HCT116 (cell line): ENCODE measurements around the gene ADAMTS6. TPM values are rescaled to one million over a fixed set of nuclear protein-coding genes. Genes with fewer than 3 reads are reported as not detected.

ENCODE experiments used
- ATAC-seq: fragments of 200-7000 bp; cut with Tn5 transposase; 2 replicates; pipeline ENCODE4 v1.9.1; 2020; ENCODE audit warnings: mild to moderate bottlenecking, moderate library complexity
- BruUV-seq: library from RNA; stranded (reverse); fragments of 400-500 nt; replicated peaks from 2 replicates; lab custom pipeline; 2021; lab: Mats Ljungman, UMichigan
- CTCF ChIA-PET: fragments of 300-600 bp; sonication (Branson Sonifier 250); formaldehyde crosslinking; loops from one replicate; lab custom pipeline; 2021; ENCODE audit warnings: antibody characterized with exemption; lab: Charles Lee
- POLR2A ChIA-PET: fragments of 300-600, 350-600 bp; sonication (Branson Sonifier 250); formaldehyde crosslinking; loops from one replicate; lab custom pipeline; 2021; ENCODE audit warnings: antibody characterized with exemption; lab: Charles Lee
- RAD21 ChIA-PET, 2 experiments: fragments of 300-600 bp; sonication (Branson Sonifier 250); formaldehyde crosslinking; loops; one replicate each; lab custom pipeline; 2023; ENCODE audit warnings: low total read pairs in 2 of 2; ENCODE audit not compliant: uncharacterized antibody in 2 of 2, unreplicated experiment in 2 of 2, low non-redundant PET in 1 of 2; lab: Charles Lee
- DNase-seq: peaks from one replicate; pipeline ENCODE4 v3.0.0-alpha.2; 2010; ENCODE audit warnings: low read depth, low spot score
- H2AFZ ChIP-seq: fragments of 200-600 bp; shearing (Covaris generic), sonication (generic); 2 replicates; pipeline ENCODE4 v1.6.1; 2017; ENCODE audit warnings: low read depth, mixed run types, mixed read lengths, antibody characterized with exemption, low read length; ENCODE audit not compliant: poor library complexity, severe bottlenecking
- H3K27ac ChIP-seq: 2 replicates; pipeline ENCODE4 v1.5.1; 2012; ENCODE audit warnings: low read depth, low read length
- H3K27me3 ChIP-seq: fragments of 200-600 bp; sonication (generic); 2 replicates; pipeline ENCODE4 v1.6.1; 2016; ENCODE audit warnings: mixed run types, low read length, mixed read lengths; ENCODE audit not compliant: insufficient read depth
- H3K36me3 ChIP-seq, 2 experiments: fragments of 200-500 bp in 1 of 2; fragments of 200-600 bp in 1 of 2; sonication (Bioruptor generic) in 1 of 2; sonication (generic) in 1 of 2; 2 replicates each; pipeline versions ENCODE4 v1.5.1 to v1.6.1; 2014 to 2016; ENCODE audit warnings: low read length in 2 of 2, inconsistent platforms in 1 of 2, mixed read lengths in 1 of 2, mixed run types in 1 of 2; ENCODE audit not compliant: insufficient read depth in 2 of 2, control insufficient read depth in 1 of 2
- H3K4me1 ChIP-seq, 2 experiments: fragments of 200-600 bp in 1 of 2; sonication (generic) in 1 of 2; 2 replicates each; pipeline versions ENCODE4 v1.5.1 to v1.6.1; 2012 to 2017; ENCODE audit warnings: low read length in 2 of 2, inconsistent platforms in 1 of 2, mild to moderate bottlenecking in 1 of 2, mixed read lengths in 1 of 2, mixed run types in 1 of 2, moderate library complexity in 1 of 2; ENCODE audit not compliant: insufficient read depth in 2 of 2, control insufficient read depth in 1 of 2
- H3K4me2 ChIP-seq: fragments of 200-600 bp; sonication (generic); 2 replicates; pipeline ENCODE4 v1.6.1; 2017; ENCODE audit warnings: mixed run types, low read length, mixed read lengths
- H3K4me3 ChIP-seq, 2 experiments: fragments of 200-600 bp in 1 of 2; sonication (generic) in 1 of 2; replicated peaks in 1 of 2; 2 replicates each; pipeline ENCODE4 v1.5.1; 2011 to 2016; ENCODE audit warnings: low read length in 2 of 2, control low read depth in 1 of 2, low read depth in 1 of 2, mild to moderate bottlenecking in 1 of 2, mixed read lengths in 1 of 2, mixed run types in 1 of 2
- H3K79me2 ChIP-seq: fragments of 200-600 bp; sonication (generic); 2 replicates; pipeline ENCODE4 v1.6.1; 2017; ENCODE audit warnings: mild to moderate bottlenecking, mixed run types, low read length, moderate library complexity, mixed read lengths; ENCODE audit not compliant: insufficient read depth
- H3K9ac ChIP-seq: fragments of 200-600 bp; sonication (generic); 2 replicates; pipeline ENCODE4 v1.6.1; 2016; ENCODE audit warnings: low read length, mixed read lengths
- H3K9me2 ChIP-seq: fragments of 200-600 bp; sonication (generic), shearing (Covaris generic); 2 replicates; pipeline ENCODE4 v1.6.1; 2017; ENCODE audit warnings: mixed run types, mild to moderate bottlenecking, moderate library complexity; ENCODE audit not compliant: insufficient read depth
- H3K9me3 ChIP-seq, 2 experiments: fragments of 200-500 bp in 1 of 2; fragments of 200-600 bp in 1 of 2; sonication (Bioruptor generic) in 1 of 2; sonication (generic) in 1 of 2; 2 replicates each; pipeline ENCODE4 v1.6.1; 2014 to 2017; ENCODE audit warnings: low read length in 2 of 2, mixed read lengths in 2 of 2, inconsistent platforms in 1 of 2, low read depth in 1 of 2, mild to moderate bottlenecking in 1 of 2, mixed run types in 1 of 2, moderate library complexity in 1 of 2; ENCODE audit not compliant: control insufficient read depth in 1 of 2, insufficient read depth in 1 of 2
- H4K20me1 ChIP-seq: fragments of 200-600 bp; sonication (generic), shearing (Covaris generic); 2 replicates; pipeline ENCODE4 v1.6.1; 2017; ENCODE audit warnings: mixed run types, mild to moderate bottlenecking, moderate library complexity; ENCODE audit not compliant: insufficient read depth
- ATF3 ChIP-seq: IDR thresholded peaks from 2 replicates; pipeline ENCODE4 v1.6.1; 2012
- CBX3 ChIP-seq: IDR thresholded peaks from 2 replicates; pipeline ENCODE4 v1.6.1; 2012; ENCODE audit warnings: low read depth
- CTCF ChIP-seq, 3 experiments: fragments of 200-600 bp in 1 of 3; sonication (generic) in 1 of 3; IDR thresholded peaks in 2 of 3; conservative IDR thresholded peaks in 1 of 3; 2 replicates each; pipeline ENCODE4 v1.5.1; 2012 to 2017; ENCODE audit warnings: low read depth in 2 of 3, low read length in 2 of 3, antibody characterized with exemption in 1 of 3, borderline replicate concordance in 1 of 3, control low read depth in 1 of 3, mild to moderate bottlenecking in 1 of 3, mixed read lengths in 1 of 3, mixed run types in 1 of 3, moderate library complexity in 1 of 3; ENCODE audit not compliant: insufficient read depth in 1 of 3
- EGR1 ChIP-seq: IDR thresholded peaks from 2 replicates; pipeline ENCODE4 v1.6.1; 2012; ENCODE audit warnings: low read depth
- ELF1 ChIP-seq: IDR thresholded peaks from 2 replicates; pipeline ENCODE4 v1.6.1; 2012; ENCODE audit warnings: low read depth, borderline replicate concordance
- EZH2 ChIP-seq: fragments of 200-600 bp; sonication (generic); IDR thresholded peaks from 2 replicates; pipeline ENCODE4 v1.6.1; 2017; ENCODE audit warnings: antibody characterized with exemption, mixed run types
- EZH2phosphoT487 ChIP-seq: fragments of 200-600 bp; IDR thresholded peaks from 2 replicates; pipeline ENCODE4 v1.6.1; 2018; ENCODE audit warnings: antibody characterized with exemption, borderline replicate concordance
- FOSL1 ChIP-seq: IDR thresholded peaks from 2 replicates; pipeline ENCODE4 v1.6.1; 2012; ENCODE audit warnings: low read depth
- JUND ChIP-seq: IDR thresholded peaks from 2 replicates; pipeline ENCODE4 v1.6.1; 2012
- MAX ChIP-seq: IDR thresholded peaks from 2 replicates; pipeline ENCODE4 v1.6.1; 2012
- POLR2A ChIP-seq: IDR thresholded peaks from 2 replicates; pipeline ENCODE4 v1.7.0; 2011; ENCODE audit warnings: borderline replicate concordance; ENCODE audit not compliant: insufficient read depth, insufficient read length; ENCODE audit errors: extremely low read depth
- RAD21 ChIP-seq: IDR thresholded peaks from 2 replicates; pipeline ENCODE4 v1.6.1; 2012; ENCODE audit warnings: low read depth, mild to moderate bottlenecking
- REST ChIP-seq: IDR thresholded peaks from 2 replicates; pipeline ENCODE4 v1.6.1; 2012; ENCODE audit warnings: low read depth
- SP1 ChIP-seq: IDR thresholded peaks from 2 replicates; pipeline ENCODE4 v1.6.1; 2012; ENCODE audit warnings: low read depth
- SRF ChIP-seq: IDR thresholded peaks from 2 replicates; pipeline ENCODE4 v1.6.1; 2012; ENCODE audit warnings: low read depth
- TCF7L2 ChIP-seq: IDR thresholded peaks from 2 replicates; pipeline ENCODE4 v1.7.0; 2011; ENCODE audit warnings: borderline replicate concordance, inconsistent platforms; ENCODE audit not compliant: insufficient read depth, insufficient read length; ENCODE audit errors: extremely low read depth
- YY1 ChIP-seq: IDR thresholded peaks from 2 replicates; pipeline ENCODE4 v1.6.1; 2011; ENCODE audit warnings: low read length, low read depth, moderate library complexity, mild to moderate bottlenecking; ENCODE audit not compliant: insufficient replicate concordance; ENCODE audit errors: extremely low read depth
- ZFX ChIP-seq: fragments of 450-650 bp; IDR thresholded peaks from 2 replicates; pipeline ENCODE4 v1.6.1; 2017
- ZNF274 ChIP-seq: fragments of 200-500 bp; sonication (Bioruptor generic); IDR thresholded peaks from 2 replicates; pipeline ENCODE4 v1.6.1; 2014; ENCODE audit warnings: mild to moderate bottlenecking, low read depth, low read length, inconsistent platforms
- intact Hi-C: fragments of 100-400 bp; cut with micrococcal nuclease; formaldehyde crosslinking; loops from 2 replicates; pipeline ENCODE4 v1.10.0; 2022
- total RNA-seq: library from RNA; stranded (reverse); gene quantifications from one replicate; pipeline ENCODE4 v1.2.1, GENCODE V29; 2021; ENCODE audit not compliant: unreplicated experiment

The ADAMTS6 gene
- total RNA-seq, 1 experiment from 2014 or later, result 0.93 TPM

GRCh38 chr5:65364907-65365306 is 116.8 kb downstream of the ADAMTS6 start:
- no TSS peak for BruUV-seq
- H3K27ac ChIP-seq, result no peak overlapping the region
- no peaks in the 10 kb centered on the region for H3K9me3 ChIP-seq
- CTCF ChIA-PET, result interaction anchor here (0.9 kb wide), 1 partner anchor 37 kb away, joined by 3 read pairs; no protein-coding TSS in a partner anchor
- no peak for TF ChIP-seq JUND
- TF ChIP-seq YY1, result no peak
- no peak for TF ChIP-seq RAD21
- TF ChIP-seq ZFX, result no peak
- TF ChIP-seq EZH2phosphoT487, result no peak
- TF ChIP-seq MAX, result no peak
- TF ChIP-seq FOSL1, result no peak
- TF ChIP-seq EZH2, result no peak
- no peak for TF ChIP-seq POLR2A
- TF ChIP-seq SRF, result no peak
- no peak for TF ChIP-seq ZNF274
- TF ChIP-seq EGR1, result no peak
- TF ChIP-seq ATF3, result no peak
- TF ChIP-seq SP1, result no peak
- TF ChIP-seq REST, result no peak
- TF ChIP-seq CBX3, result no peak
- TF ChIP-seq CTCF (IDR thresholded peaks at IDR 0.05 in 2 of 3, conservative IDR thresholded peaks at IDR 0.05 in 1 of 3; ENCODE audit: borderline replicate concordance in 1 of 3, insufficient read depth in 1 of 3, low read depth in 2 of 3, low read length in 2 of 3), result no peak
- no peak for TF ChIP-seq ELF1
- TF ChIP-seq TCF7L2, result no peak
- H3K9me2 ChIP-seq, result no peaks in the 10 kb centered on the region
- no peak for DNase-seq
- POLR2A ChIA-PET, result interaction anchor here (0.7 kb wide), 1 partner anchor 15 kb away, joined by 4 read pairs; no protein-coding TSS in a partner anchor
- no peak overlapping the region for H3K9ac ChIP-seq
- no peaks in the 10 kb centered on the region for H3K27me3 ChIP-seq
- H3K36me3 ChIP-seq, result no peaks in the 10 kb centered on the region
- intact Hi-C loops, result no loop called here
- no peaks in the 10 kb centered on the region for H4K20me1 ChIP-seq
- H3K4me3 ChIP-seq, result no peak overlapping the region
- H3K4me2 ChIP-seq, result no peak overlapping the region
- no peaks in the 10 kb centered on the region for H3K4me1 ChIP-seq
- no peak for ATAC-seq
- no peak overlapping the region for H2AFZ ChIP-seq
- RAD21 ChIA-PET, result no interaction called here
- no peaks in the 10 kb centered on the region for H3K79me2 ChIP-seq
